HEK293 (cell line): Measurements from ENCODE around the gene TENT4B.
A peak's percentile ranks its signal among the peaks of the same experiment; 100 is the strongest.

Source experiments
- GLIS2 ChIP-seq: fragments of 450-650 bp; formaldehyde crosslinking; IDR thresholded peaks from 2 replicates; pipeline ENCODE4 v1.5.1; 2016; ENCODE audit warnings: missing biosample characterization, missing genetic modification characterization
- KLF8 ChIP-seq: fragments of 450-650 bp; formaldehyde crosslinking; IDR thresholded peaks from 2 replicates; pipeline ENCODE4 v1.5.1; 2016; ENCODE audit warnings: missing biosample characterization, missing genetic modification characterization
- OSR2 ChIP-seq: fragments of 450-650 bp; formaldehyde crosslinking; IDR thresholded peaks from 2 replicates; pipeline ENCODE4 v1.5.1; 2016; ENCODE audit warnings: missing biosample characterization, missing genetic modification characterization
- PRDM4 ChIP-seq: fragments of 450-650 bp; formaldehyde crosslinking; IDR thresholded peaks from 2 replicates; pipeline ENCODE4 v1.5.1; 2017; ENCODE audit warnings: missing biosample characterization, missing genetic modification characterization
- REST ChIP-seq: fragments of 450-650 bp; formaldehyde crosslinking; IDR thresholded peaks from 2 replicates; pipeline ENCODE4 v1.5.1; 2016; ENCODE audit warnings: missing biosample characterization, missing genetic modification characterization
- SCRT1 ChIP-seq: fragments of 450-650 bp; formaldehyde crosslinking; IDR thresholded peaks from 2 replicates; pipeline ENCODE4 v1.5.1; 2016; ENCODE audit warnings: missing biosample characterization, missing genetic modification characterization, borderline replicate concordance
- SCRT2 ChIP-seq: fragments of 450-650 bp; formaldehyde crosslinking; IDR thresholded peaks from 2 replicates; pipeline ENCODE4 v1.5.1; 2016; ENCODE audit warnings: missing biosample characterization, missing genetic modification characterization
- TCF7L2 ChIP-seq: IDR thresholded peaks from 2 replicates; pipeline ENCODE4 v1.6.1; 2011; ENCODE audit warnings: low read depth, mild to moderate bottlenecking, inconsistent platforms, low read length, moderate library complexity, borderline replicate concordance
- TSHZ1 ChIP-seq: fragments of 450-650 bp; formaldehyde crosslinking; IDR thresholded peaks from 2 replicates; pipeline ENCODE4 v1.5.1; 2016; ENCODE audit warnings: missing biosample characterization, missing genetic modification characterization, borderline replicate concordance
- YY1 ChIP-seq: fragments of 450-650 bp; formaldehyde crosslinking; IDR thresholded peaks from 2 replicates; pipeline ENCODE4 v1.5.1; 2018; ENCODE audit warnings: missing biosample characterization, missing genetic modification characterization
- ZBTB1 ChIP-seq: fragments of 450-650 bp; formaldehyde crosslinking; IDR thresholded peaks from 2 replicates; pipeline ENCODE4 v1.5.1; 2016; ENCODE audit warnings: missing biosample characterization, missing genetic modification characterization
- ZNF211 ChIP-seq: fragments of 450-650 bp; formaldehyde crosslinking; IDR thresholded peaks from 2 replicates; pipeline ENCODE4 v1.5.1; 2016; ENCODE audit warnings: low read depth, missing biosample characterization, missing genetic modification characterization
- ZNF214 ChIP-seq: fragments of 450-650 bp; formaldehyde crosslinking; IDR thresholded peaks from 2 replicates; pipeline ENCODE4 v1.5.1; 2017; ENCODE audit warnings: missing biosample characterization, mild to moderate bottlenecking, missing genetic modification characterization, borderline replicate concordance
- ZNF223 ChIP-seq: fragments of 450-650 bp; formaldehyde crosslinking; IDR thresholded peaks from 2 replicates; pipeline ENCODE4 v1.5.1; 2016; ENCODE audit warnings: missing biosample characterization, missing genetic modification characterization
- ZNF248 ChIP-seq: fragments of 450-650 bp; formaldehyde crosslinking; IDR thresholded peaks from 2 replicates; pipeline ENCODE4 v1.5.1; 2017; ENCODE audit warnings: missing biosample characterization, missing genetic modification characterization
- ZNF280D ChIP-seq: fragments of 450-650 bp; formaldehyde crosslinking; IDR thresholded peaks from 2 replicates; pipeline ENCODE4 v1.5.1; 2016; ENCODE audit warnings: missing biosample characterization, missing genetic modification characterization
- ZNF341 ChIP-seq: fragments of 450-650 bp; formaldehyde crosslinking; IDR thresholded peaks from 2 replicates; pipeline ENCODE4; 2016; ENCODE audit warnings: low read depth, missing biosample characterization, missing genetic modification characterization
- ZNF362 ChIP-seq: fragments of 450-650 bp; formaldehyde crosslinking; IDR thresholded peaks from 2 replicates; pipeline ENCODE4 v1.5.1; 2016; ENCODE audit warnings: missing biosample characterization, missing genetic modification characterization
- ZNF366 ChIP-seq: fragments of 450-650 bp; formaldehyde crosslinking; conservative IDR thresholded peaks from 2 replicates; pipeline ENCODE4 v1.5.1; 2016; ENCODE audit warnings: missing biosample characterization, missing genetic modification characterization
- ZNF423 ChIP-seq: fragments of 450-650 bp; formaldehyde crosslinking; IDR thresholded peaks from 2 replicates; pipeline ENCODE4 v1.5.1; 2016; ENCODE audit warnings: missing biosample characterization, missing genetic modification characterization
- ZNF560 ChIP-seq: fragments of 450-650 bp; formaldehyde crosslinking; IDR thresholded peaks from 2 replicates; pipeline ENCODE4 v1.5.1; 2017; ENCODE audit warnings: missing biosample characterization, missing genetic modification characterization, borderline replicate concordance
- ZNF561 ChIP-seq: fragments of 450-650 bp; IDR thresholded peaks from 2 replicates; pipeline ENCODE4 v1.5.1; 2018; ENCODE audit warnings: missing biosample characterization, missing genetic modification characterization, borderline replicate concordance
- ZNF585B ChIP-seq: fragments of 450-650 bp; formaldehyde crosslinking; IDR thresholded peaks from 2 replicates; pipeline ENCODE4 v1.5.1; 2016; ENCODE audit warnings: missing biosample characterization, missing genetic modification characterization
- ZNF792 ChIP-seq: fragments of 450-650 bp; formaldehyde crosslinking; IDR thresholded peaks from 2 replicates; pipeline ENCODE4 v1.5.1; 2016; ENCODE audit warnings: missing biosample characterization, missing genetic modification characterization
- ZNF843 ChIP-seq: fragments of 450-650 bp; formaldehyde crosslinking; IDR thresholded peaks from 2 replicates; pipeline ENCODE4 v1.5.1; 2016; ENCODE audit warnings: missing biosample characterization, missing genetic modification characterization
- ZSCAN16 ChIP-seq: fragments of 450-650 bp; formaldehyde crosslinking; IDR thresholded peaks from 2 replicates; pipeline ENCODE4 v1.5.1; 2016; ENCODE audit warnings: missing biosample characterization, missing genetic modification characterization

The TENT4B gene

GRCh38 chr16:50152807-50153595 lies at the start of gene TENT4B (continued):
- no peak for TF ChIP-seq ZNF280D
- no peak for TF ChIP-seq ZNF248
- TF ChIP-seq ZNF341: peak; percentile 29; the same call in 1 of the 2 replicates
- TF ChIP-seq SCRT1 (tag by site-specific recombination): no peak
- TF ChIP-seq ZNF214 (tag by site-specific recombination): no peak
- no peak for TF ChIP-seq ZNF560 (tag by site-specific recombination)
- no peak for TF ChIP-seq ZBTB1 (tag by site-specific recombination)
- TF ChIP-seq ZNF843 (tag by site-specific recombination): no peak
- TF ChIP-seq TCF7L2: no peak
- no peak for TF ChIP-seq ZNF362
- TF ChIP-seq ZNF211 (tag by site-specific recombination): no peak
- no peak for TF ChIP-seq TSHZ1 (tag by site-specific recombination)
- TF ChIP-seq ZNF561 (tag by site-specific recombination): peak; percentile 91; the same call in 1 of the 2 replicates
- peak; percentile 86 for TF ChIP-seq KLF8
- TF ChIP-seq ZNF366 (tag by site-specific recombination): no peak
- 0 out of 2 replicates have a peak, but pooled peaks have one; percentile 16 for TF ChIP-seq ZNF585B
- TF ChIP-seq REST (tag by site-specific recombination): no peak
- TF ChIP-seq ZNF423 (tag by site-specific recombination): no peak
- no peak for TF ChIP-seq ZNF792 (tag by site-specific recombination)
- TF ChIP-seq PRDM4 (tag by site-specific recombination): no peak
- TF ChIP-seq OSR2: no peak
- peak; percentile 95 for TF ChIP-seq GLIS2 (tag by site-specific recombination)
- TF ChIP-seq ZNF223 (tag by site-specific recombination): no peak
- 0 out of 2 replicates have a peak, but pooled peaks have one; percentile 32 for TF ChIP-seq ZSCAN16 (tag by site-specific recombination)
- peak; percentile 67 for TF ChIP-seq YY1 (tag by site-specific recombination)
- TF ChIP-seq SCRT2 (tag by site-specific recombination): no peak
